Stimulated activated effector memory CD8-positive, alpha-beta T cell treated with anti-CD3 and anti-CD28 coated beads, Interleukin-12 subunit alpha, Interleukin-12 subunit beta, amount 100 ng/mL, for 72 hours (primary cell): ENCODE measurements around the gene COL25A1.
"Not testable (repeated sequence)": the region's sequence is repeated elsewhere in the genome, so short reads cannot be mapped to it uniquely, and the experiment has no call there.

Source experiments
- ATAC-seq: fragments of 150-1000 bp; cut with Tn5 transposase; 2 replicates; pipeline ENCODE4 v1.10.0; 2021
- DNase-seq, 2 donors: peaks; one replicate each; pipeline ENCODE4 v3.0.0; 2021 to 2022; ENCODE audit warnings: low spot score in 2 of 2
- H3K27ac Mint-ChIP-seq: one replicate; pipeline ENCODE4 v1.8.0; 2022; ENCODE audit warnings: mild to moderate bottlenecking, mixed read lengths
- H3K36me3 Mint-ChIP-seq: one replicate; pipeline ENCODE4 v1.8.0; 2022; ENCODE audit warnings: mild to moderate bottlenecking, mixed read lengths
- H3K4me1 Mint-ChIP-seq: one replicate; pipeline ENCODE4 v1.8.0; 2022; ENCODE audit warnings: mixed read lengths
- H3K4me3 Mint-ChIP-seq: one replicate; pipeline ENCODE4 v1.8.0; 2022; ENCODE audit warnings: mild to moderate bottlenecking, mixed read lengths
- H3K9me3 Mint-ChIP-seq: one replicate; pipeline ENCODE4 v1.8.0; 2022; ENCODE audit warnings: mixed read lengths

The COL25A1 gene

DNA sequence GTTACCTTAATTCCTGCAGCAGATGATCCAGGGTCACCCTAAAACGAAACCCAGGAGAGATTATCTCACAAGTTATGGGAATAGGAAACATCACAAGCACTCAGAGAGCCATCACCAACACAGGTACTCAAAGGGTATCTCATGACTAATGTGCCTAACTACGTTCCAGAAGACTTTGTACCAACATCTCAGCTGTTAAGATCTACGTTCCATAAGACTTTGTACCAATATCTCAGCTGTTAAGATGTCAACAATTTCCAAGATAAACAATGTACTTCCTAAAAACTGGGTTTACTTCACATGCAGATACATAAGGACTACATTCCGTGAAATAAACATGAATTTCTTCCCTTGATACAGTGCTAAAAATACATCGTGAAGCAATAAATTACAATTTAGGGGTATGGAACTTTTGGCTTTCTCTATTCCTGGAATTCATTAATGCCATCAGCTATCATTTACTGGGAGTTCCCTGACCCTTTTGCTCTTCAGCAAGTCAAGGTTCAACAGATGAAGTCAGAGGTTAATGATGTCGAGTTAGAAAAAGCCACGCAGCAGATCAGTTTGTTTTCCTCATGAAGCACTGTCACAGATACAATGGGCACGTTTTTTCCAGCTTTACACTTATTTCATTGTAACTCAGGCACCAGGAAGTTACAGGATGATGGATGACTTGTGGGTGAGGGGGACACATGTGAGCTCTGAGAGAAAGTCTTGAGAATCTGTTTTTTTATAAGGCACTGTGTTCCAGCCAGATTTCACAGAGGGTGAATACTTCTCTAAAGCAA is 412.6 kb downstream of the COL25A1 start:
- no peak for DNase-seq
- Mint-ChIP-seq H3K27ac (no peak overlapping the region), H3K36me3 (no peaks in the 10 kb centered on the region), H3K9me3 (no peaks in the 10 kb centered on the region), H3K4me3 (no peak overlapping the region), H3K4me1 (no peaks in the 10 kb centered on the region)
- no peak for ATAC-seq

DNA sequence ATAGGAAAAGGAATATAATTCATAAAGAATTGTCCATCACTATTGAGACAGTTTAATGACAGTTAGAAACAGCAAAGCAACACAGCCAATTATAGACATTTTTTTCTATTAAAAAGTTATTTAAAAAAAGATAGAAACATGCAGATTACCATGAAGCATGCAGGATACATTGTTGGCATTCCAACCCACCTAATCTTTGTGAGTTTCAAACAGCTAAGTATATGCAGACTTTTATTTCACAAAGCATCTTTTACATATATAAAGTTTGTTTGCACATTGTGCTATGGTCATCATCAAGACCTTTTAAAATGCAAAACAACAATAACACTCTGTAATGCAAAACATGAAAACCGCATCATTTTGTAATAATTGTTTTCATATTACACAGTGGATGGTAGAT is 413.7 kb downstream of the COL25A1 start:
- Mint-ChIP-seq H3K4me3 (no peak overlapping the region), H3K4me1 (no peaks in the 10 kb centered on the region), H3K36me3 (no peaks in the 10 kb centered on the region), H3K27ac (no peak overlapping the region), H3K9me3 (no peaks in the 10 kb centered on the region)
- no peak for ATAC-seq
- no peak for DNase-seq

DNA sequence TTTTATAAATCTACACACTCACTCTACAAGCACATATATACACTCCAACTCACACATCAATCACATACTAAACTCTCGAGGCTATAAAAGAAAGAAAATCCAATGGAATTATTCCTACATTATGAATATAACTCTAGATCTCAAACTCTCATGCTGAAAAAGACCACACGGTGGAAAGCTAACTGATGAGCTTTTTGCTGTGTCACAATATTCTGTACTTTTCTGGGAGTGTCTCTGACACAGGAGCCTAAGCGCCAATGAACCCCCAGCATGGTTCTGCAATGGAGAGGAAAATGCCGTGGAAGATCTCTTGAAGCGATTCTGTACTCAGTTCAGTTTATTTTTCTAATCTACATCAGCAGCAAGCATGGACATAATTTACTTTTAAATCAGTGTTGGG is 415.4 kb downstream of the COL25A1 start:
- no peaks in the 10 kb centered on the region for H3K36me3 Mint-ChIP-seq
- H3K9me3 Mint-ChIP-seq, result no peaks in the 10 kb centered on the region
- no peak overlapping the region for H3K4me3 Mint-ChIP-seq
- ATAC-seq, result no peak
- no peak overlapping the region for H3K27ac Mint-ChIP-seq
- no peaks in the 10 kb centered on the region for H3K4me1 Mint-ChIP-seq
- DNase-seq, result no peak

DNA sequence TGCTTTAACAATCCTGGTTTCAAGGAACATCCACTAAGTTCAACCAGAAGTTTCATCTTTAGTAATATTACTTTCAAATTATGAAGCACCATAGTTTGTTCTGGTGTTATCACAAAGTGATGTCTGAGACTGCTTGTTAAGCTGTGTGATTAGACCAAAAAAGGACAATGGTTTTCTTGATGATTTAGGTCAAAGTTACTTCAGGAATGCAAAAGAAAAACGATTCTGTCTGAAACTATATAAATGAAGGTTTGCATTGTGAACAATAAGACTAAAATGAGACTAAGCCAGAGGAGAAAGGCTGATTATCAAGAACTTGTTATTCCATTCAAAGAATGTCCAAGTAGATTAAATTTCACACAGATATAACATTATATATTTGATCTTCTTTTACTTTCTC is 417.2 kb downstream of the COL25A1 start:
- H3K4me3 Mint-ChIP-seq, result no peak overlapping the region

DNA sequence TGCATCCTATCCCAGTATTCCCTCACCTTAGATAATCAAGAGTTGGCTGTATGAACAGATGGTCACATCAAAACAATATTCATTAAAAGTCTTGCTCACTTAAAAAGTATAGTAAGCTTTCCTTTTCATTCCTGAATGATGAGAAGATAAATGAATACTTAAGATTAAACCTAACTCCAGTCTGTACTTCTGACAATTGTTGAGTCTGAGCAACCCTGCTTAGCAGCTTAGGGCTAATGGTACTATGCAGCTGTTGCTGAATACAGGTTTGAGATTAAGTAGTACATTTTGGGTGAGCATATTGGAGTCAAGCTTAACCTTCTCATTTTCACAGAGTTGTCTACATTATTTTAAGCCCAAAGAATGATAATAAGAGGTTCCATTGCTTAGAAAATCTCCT is 417.9 kb downstream of the COL25A1 start:
- H3K36me3 Mint-ChIP-seq, result no peaks in the 10 kb centered on the region

More for the DNA sequence above, 417.2 kb downstream of the COL25A1 start:
- ATAC-seq (no peak), DNase-seq (no peak)
- Mint-ChIP-seq H3K27ac (no peak overlapping the region), H3K36me3 (no peaks in the 10 kb centered on the region), H3K9me3 (no peaks in the 10 kb centered on the region), H3K4me1 (no peaks in the 10 kb centered on the region)

DNA sequence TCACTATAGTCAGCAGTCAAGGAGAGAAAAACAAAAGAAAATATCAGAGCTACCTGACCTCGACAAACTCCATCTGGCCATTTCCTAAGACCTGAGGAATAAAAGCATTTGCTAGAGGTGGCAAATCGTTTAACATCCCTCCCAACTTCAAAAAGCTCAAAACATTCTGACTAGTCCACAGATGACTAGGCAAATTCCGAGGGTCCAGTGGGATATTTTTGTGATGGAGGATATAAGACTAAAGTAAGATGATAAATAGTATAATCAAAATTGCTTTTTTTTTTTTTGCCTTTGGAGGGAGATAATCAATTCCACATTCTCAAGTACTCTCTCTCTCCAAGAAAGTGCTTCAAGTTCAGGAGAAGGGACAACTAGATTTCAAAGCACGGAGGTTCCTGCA is 420.5 kb downstream of the COL25A1 start:
- ATAC-seq (no peak), DNase-seq (no peak)
- no peaks in the 10 kb centered on the region for H3K4me1 Mint-ChIP-seq
- H3K27ac Mint-ChIP-seq, result no peak overlapping the region
- H3K36me3 Mint-ChIP-seq, result no peaks in the 10 kb centered on the region
- no peaks in the 10 kb centered on the region for H3K9me3 Mint-ChIP-seq
- no peak overlapping the region for H3K4me3 Mint-ChIP-seq

More for the DNA sequence above, 417.9 kb downstream of the COL25A1 start:
- ATAC-seq (no peak), DNase-seq (no peak)
- no peak overlapping the region for H3K27ac Mint-ChIP-seq
- H3K4me3 Mint-ChIP-seq, result no peak overlapping the region
- no peaks in the 10 kb centered on the region for H3K9me3 Mint-ChIP-seq
- H3K4me1 Mint-ChIP-seq, result no peaks in the 10 kb centered on the region

DNA sequence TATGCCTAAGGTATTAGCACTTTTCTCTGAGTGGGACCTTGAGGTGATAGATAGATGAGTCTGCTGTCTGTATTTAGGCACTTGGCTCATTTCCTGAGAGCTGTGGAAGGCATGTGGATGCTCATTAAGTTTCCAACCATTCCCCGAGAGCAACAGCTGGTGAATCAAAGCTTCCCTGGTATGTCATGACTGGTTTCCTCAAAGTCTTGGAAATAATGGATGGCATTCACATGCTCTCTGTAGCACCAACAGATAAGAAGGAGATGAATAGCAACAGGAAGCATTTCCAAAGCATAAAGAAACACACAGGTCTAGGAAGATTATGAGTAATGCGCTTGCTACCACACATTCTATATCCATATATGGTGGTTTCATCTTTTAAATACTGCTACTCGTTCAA is 421.3 kb downstream of the COL25A1 start:
- H3K4me3 Mint-ChIP-seq, result no peak overlapping the region
- DNase-seq (no peak), ATAC-seq (no peak)
- no peaks in the 10 kb centered on the region for H3K9me3 Mint-ChIP-seq
- H3K27ac Mint-ChIP-seq, result no peak overlapping the region
- H3K4me1 Mint-ChIP-seq, result no peaks in the 10 kb centered on the region
- no peaks in the 10 kb centered on the region for H3K36me3 Mint-ChIP-seq

DNA sequence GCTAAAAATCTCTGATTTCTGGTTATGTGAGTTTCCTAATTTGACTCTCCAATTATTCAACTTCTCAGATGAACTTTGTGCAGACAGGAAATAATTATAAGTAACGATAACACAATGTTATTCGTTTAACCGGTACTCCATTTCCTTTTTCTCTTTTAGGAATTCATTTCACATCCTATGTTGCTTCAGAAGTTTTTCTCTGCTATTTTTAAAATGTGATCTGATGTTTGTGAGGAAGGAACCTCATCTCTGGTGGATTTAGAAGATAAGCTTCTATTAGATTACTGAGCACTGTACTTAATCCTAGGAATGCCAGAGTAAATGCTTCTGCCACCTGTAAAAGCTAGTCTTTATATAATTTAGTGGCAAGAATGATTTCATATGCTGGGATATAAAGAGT is 423.7 kb downstream of the COL25A1 start:
- Mint-ChIP-seq H3K27ac (no peak overlapping the region), H3K36me3 (no peaks in the 10 kb centered on the region), H3K4me3 (no peak overlapping the region), H3K4me1 (no peaks in the 10 kb centered on the region), H3K9me3 (no peaks in the 10 kb centered on the region)
- DNase-seq (no peak), ATAC-seq (no peak)

DNA sequence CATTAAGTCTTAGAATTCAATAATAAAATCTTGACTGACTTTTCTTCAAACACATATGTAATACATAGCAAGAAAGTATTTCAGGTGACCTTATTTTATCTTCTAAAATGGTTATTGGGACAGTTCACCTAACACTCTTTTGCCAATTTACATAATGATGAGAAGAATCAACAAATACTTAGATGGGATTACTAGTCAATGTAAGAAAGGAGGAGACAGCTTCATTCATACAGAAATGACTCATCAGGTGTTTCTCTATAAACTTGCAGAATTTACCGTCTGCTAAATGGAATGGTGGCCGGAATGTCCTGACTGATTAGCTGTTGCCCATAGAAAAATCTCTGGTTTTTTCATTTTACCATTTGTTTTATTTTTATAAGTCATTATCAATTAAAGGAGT is 424.6 kb downstream of the COL25A1 start:
- no peak overlapping the region for H3K4me3 Mint-ChIP-seq
- H3K27ac Mint-ChIP-seq, result no peak overlapping the region
- H3K36me3 Mint-ChIP-seq, result no peaks in the 10 kb centered on the region
- no peak for DNase-seq
- no peak for ATAC-seq
- H3K9me3 Mint-ChIP-seq, result no peaks in the 10 kb centered on the region
- H3K4me1 Mint-ChIP-seq, result no peaks in the 10 kb centered on the region

DNA sequence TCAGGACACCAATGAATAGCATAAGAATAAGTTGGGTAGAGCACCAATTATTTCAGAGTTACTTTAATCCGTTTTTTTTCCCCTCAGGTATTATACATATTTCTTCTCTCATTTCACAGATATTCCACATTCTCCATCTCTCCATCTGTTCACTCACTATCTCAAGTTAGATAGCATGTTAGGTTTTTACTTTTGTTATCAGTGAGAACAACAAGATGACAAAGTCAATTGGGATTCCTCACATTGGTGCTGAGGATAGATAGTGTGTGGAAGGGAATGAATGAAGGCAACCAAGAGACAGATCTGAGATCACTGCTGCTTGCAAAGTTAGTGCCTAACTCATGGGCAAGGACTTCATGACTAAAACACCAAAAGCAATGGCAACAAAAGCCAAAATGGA is 427.7 kb downstream of the COL25A1 start:
- Mint-ChIP-seq H3K4me1 (no peaks in the 10 kb centered on the region), H3K27ac (no peak overlapping the region), H3K9me3 (no peaks in the 10 kb centered on the region), H3K4me3 (no peak overlapping the region), H3K36me3 (no peaks in the 10 kb centered on the region)
- ATAC-seq, result no peak
- DNase-seq, result no peak

DNA sequence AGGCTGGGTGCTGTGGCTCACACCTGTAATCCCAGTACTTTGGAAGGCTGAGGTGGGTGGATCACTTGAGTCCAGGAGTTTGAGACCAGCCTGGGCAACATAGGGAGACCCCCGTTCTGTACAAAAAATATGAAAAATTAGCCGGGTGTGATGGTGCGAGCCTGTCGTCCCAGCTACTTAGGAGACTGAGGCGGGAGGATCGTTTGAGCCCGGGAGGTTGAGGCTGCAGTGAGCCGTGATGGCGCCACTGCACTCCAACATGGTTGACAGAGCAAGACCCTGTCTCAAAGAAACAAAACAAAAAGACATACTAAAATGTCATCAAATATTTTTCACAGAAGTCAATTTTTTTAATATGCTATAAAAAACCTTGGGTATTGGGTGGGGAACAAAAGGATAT is 432.5 kb downstream of the COL25A1 start:
- H3K27ac Mint-ChIP-seq, H3K36me3 Mint-ChIP-seq, H3K4me3 Mint-ChIP-seq, H3K4me1 Mint-ChIP-seq, ATAC-seq, H3K9me3 Mint-ChIP-seq, DNase-seq: not testable (repeated sequence)

DNA sequence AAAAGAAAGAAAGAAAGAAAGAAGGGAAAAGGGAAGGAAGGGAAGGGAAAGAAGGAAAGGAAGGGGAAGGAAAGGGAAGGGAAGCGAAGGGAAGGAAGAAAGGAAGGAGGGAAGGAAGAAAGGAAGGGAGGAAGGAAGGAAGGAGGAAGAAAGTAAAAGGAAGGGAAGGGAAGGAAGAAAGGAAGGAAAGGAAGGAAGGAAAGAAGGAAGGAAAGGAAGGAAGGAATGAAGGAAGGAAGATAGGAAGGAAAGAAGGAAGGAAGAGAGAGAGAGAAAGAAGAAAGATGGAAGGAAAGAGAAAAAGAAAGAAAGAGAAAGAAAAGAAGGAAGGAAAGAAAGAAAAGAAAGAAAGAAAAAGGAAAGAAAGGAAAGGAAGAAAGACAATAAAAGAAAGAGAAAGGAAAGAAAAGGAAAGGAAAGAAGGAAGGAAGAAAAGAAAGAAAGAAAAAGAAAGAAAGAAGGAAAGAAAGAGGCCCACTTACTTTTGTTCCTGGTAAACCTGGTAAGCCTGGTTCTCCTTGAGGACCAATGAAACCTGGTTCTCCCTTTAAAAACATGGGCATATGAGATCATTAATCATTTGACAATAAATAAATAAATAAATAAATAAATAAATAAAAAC is 433.7 kb downstream of the COL25A1 start:
- no peak overlapping the region for H3K27ac Mint-ChIP-seq
- DNase-seq (no peak), ATAC-seq (no peak)
- H3K4me3 Mint-ChIP-seq, result no peak overlapping the region
- no peaks in the 10 kb centered on the region for H3K4me1 Mint-ChIP-seq
- no peaks in the 10 kb centered on the region for H3K36me3 Mint-ChIP-seq
- H3K9me3 Mint-ChIP-seq, result no peaks in the 10 kb centered on the region

DNA sequence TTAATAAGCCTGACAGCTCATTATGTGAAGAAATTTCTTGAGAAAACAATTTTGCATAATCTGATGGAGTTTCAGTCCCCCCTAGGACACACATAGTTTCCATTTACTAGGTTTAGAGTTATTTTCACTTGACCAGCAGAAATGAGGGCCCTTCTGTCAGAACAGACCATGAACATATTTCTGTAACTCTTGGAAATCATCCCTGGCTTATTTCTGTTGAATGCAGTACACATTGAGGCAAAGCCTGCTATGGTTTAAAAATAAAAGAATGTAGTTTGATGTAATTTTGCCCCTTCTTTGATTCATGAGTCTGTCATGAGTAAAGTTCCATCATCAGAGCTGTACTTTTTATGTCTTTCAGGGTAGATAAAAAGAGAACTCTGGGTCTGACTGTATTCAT is 435.0 kb downstream of the COL25A1 start:
- ATAC-seq (no peak), DNase-seq (no peak)
- H3K4me3 Mint-ChIP-seq, result no peak overlapping the region
- no peak overlapping the region for H3K27ac Mint-ChIP-seq
- H3K4me1 Mint-ChIP-seq, result no peaks in the 10 kb centered on the region
- no peaks in the 10 kb centered on the region for H3K9me3 Mint-ChIP-seq
- H3K36me3 Mint-ChIP-seq, result no peaks in the 10 kb centered on the region

DNA sequence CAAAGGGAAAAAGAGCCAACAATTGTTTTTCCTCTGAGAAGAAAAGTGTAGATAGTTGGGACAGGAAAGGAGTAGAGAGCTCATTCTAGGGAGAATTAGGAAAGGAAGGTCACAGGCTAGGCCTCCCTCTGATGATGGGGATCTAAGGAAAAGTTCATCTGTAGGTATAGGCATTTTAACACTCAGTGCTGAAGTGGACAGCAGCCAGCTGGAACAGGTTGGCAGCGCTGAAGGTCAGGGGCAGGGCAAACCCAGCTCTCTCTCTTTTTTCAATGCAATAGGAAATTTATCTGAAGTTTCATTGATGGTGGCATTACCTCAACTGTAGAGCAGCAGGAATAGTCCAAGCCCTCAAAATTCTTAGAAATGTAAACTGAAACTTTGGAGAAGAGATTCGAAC is 441.1 kb downstream of the COL25A1 start:
- DNase-seq (no peak), ATAC-seq (no peak)
- Mint-ChIP-seq H3K4me1 (no peaks in the 10 kb centered on the region), H3K27ac (no peak overlapping the region), H3K4me3 (no peak overlapping the region), H3K36me3 (no peaks in the 10 kb centered on the region), H3K9me3 (no peaks in the 10 kb centered on the region)

DNA sequence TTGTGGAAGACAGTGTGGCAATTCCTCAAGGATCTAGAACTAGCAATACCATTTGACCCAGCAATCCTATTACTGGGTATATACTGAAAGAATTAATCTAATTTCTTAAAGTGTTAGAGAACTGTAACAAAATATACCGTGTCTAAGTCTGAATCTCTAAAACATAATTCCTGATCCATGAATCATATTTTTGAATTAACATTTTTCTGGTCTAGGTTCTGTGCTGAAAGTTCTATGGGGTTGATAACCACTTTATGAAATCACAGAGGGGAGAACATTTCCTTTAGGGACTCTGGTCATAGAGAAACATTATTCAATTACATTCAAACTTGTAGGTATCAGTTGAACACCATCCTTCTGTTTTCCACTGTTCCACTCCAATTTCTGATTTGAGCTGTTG is 447.7 kb downstream of the COL25A1 start:
- DNase-seq (no peak), ATAC-seq (no peak)
- H3K27ac Mint-ChIP-seq, result no peak overlapping the region
- H3K36me3 Mint-ChIP-seq, result no peaks in the 10 kb centered on the region
- no peaks in the 10 kb centered on the region for H3K4me1 Mint-ChIP-seq
- no peaks in the 10 kb centered on the region for H3K9me3 Mint-ChIP-seq
- H3K4me3 Mint-ChIP-seq, result no peak overlapping the region

DNA sequence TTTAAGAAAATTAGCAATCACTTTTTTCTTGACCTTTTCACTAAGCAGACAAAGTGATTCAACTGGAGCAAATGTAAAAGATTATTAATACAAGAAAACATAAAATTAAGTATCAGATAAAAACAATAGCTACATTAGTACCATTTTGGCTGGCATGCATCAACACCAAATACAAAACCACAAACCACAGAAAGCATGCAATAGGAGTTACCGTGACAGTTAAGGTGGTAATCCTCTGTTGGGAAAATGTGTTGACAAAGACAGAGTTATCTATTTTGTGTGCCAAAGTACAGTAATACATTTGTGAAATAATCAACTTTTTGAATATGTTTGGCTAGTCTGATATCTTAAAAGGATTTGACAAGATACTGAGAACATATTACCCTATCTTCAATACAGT is 449.8 kb downstream of the COL25A1 start:
- no peaks in the 10 kb centered on the region for H3K4me1 Mint-ChIP-seq
- no peak overlapping the region for H3K27ac Mint-ChIP-seq
- ATAC-seq (no peak), DNase-seq (no peak)
- no peaks in the 10 kb centered on the region for H3K9me3 Mint-ChIP-seq
- no peaks in the 10 kb centered on the region for H3K36me3 Mint-ChIP-seq
- H3K4me3 Mint-ChIP-seq, result no peak overlapping the region
